HG03558 (cell line): ENCODE data around the gene CREB3.

Source experiments
- ATAC-seq: cut with Tn5 transposase; IDR thresholded peaks from one replicate; pipeline ENCODE4 v1.9.1; 2021; ENCODE audit warnings: moderate number of reproducible peaks; ENCODE audit not compliant: unreplicated experiment; ENCODE audit errors: extremely low read depth

The CREB3 gene

DNA sequence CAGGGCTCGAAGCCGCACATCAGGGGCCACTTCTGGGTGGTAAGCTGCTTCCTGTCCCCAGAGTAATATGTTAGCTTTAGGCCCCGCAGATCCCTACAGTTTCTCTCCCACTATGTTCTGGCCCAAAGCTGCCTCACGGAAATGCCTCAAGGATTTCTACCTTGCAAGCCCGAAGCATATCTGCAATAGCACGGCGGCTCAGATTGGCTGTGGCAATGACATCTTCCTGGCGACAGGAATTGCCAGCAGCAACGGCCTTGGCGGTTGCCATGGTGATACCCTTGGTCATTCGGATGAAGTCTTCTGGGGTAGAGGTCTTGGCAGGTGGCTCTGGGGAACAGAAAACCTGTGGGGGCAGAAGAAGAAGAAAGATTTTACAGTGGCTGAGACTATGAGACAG, 32.4 kb upstream of the CREB3 start:
- ATAC-seq, result no peak

DNA sequence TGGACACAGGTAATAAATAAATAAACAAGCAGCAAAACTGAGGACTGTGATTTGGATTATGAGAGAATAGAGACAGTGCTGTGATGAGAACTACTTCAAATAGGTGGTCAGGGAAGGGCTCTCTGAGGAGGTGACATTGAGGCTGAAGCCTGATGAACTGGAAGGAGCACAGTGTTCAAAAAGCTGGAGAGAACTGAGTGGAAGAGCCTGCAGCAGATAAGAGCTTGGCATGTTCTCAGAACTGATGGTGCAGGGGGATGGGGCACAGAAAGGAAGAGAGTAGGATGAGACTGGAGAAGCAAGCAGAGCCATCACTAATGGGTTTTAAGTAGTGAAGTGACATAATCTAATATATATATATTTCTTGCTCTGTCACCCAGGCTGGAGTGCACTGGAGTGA, 31.5 kb upstream of the CREB3 start:
- ATAC-seq, result no peak

DNA sequence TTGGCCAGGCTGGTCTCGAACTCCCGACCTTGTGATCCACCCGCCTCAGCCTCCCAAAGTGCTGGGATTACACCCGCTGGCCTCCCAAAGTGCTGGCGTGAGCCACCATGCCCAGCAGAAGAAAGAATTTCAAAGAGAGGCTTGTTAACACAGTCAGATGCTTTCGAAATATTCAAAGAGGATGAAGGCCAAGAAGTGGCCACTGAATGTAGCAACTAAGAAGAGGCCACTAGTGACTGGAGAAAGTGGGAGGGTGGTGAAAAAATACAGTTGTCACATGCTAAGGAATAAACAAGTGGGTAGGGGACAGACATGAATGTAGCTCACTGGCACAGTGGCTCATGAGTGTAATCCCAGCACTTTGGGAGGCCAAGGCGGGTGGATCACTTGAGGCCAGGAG, 29.8 kb upstream of the CREB3 start:
- ATAC-seq, result no peak

DNA sequence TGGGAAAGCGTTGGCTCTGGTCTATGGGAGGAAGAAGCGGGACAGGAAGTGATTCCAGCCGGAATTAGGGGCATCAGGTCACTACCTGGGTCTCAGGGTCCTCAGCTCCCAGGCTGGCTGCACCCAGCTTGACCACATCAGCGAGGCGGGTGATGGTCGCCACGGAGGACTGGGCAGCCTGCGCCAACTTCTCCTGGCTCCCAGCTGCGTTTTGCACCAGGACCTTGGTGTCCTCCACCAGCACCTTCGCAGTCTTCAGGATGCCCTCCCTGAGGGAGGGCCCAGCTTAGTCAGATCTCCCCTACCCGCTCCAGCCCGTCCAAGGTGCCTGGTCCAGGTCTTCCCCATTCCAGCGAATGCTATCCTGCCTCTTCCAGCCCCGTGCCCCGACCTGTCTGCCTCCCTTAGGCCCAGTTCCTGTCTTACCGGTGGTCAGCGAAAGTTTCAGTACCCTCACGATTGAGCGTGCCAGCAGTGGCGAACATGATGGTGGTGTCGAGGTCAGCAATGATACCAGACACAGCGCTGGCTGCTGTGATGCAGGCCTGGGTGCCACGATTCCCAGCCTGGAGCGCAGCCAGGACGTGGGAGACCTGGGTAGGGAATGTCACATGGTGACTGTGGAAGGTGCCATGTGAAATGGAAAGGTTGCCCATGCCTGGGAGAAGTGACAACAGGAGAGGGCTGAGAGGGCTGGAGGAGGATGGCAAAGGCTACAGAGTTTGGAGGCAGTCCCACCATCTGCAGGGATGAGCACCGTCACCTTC, 28.4 kb upstream of the CREB3 start:
- ATAC-seq, result no peak

DNA sequence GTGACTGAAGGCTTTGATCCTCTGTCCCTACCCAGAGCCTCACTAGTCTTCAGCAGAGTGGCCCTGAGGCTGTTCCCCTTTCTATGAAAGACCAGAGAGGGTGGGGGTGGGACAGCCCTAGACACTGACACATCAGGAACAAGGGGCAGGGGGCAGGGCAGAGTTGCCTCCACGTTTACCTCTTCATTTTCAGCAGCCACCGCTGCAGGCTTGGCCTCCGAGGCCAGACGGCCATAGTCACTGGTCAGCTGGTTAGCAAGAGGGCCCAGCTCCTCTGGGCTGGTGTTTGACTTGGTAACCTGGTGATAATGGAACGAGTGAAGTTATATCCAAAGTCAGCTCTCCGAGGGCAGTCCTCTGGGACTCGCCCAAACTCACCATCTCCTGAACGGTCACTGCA, 27.1 kb upstream of the CREB3 start:
- no peak for ATAC-seq

DNA sequence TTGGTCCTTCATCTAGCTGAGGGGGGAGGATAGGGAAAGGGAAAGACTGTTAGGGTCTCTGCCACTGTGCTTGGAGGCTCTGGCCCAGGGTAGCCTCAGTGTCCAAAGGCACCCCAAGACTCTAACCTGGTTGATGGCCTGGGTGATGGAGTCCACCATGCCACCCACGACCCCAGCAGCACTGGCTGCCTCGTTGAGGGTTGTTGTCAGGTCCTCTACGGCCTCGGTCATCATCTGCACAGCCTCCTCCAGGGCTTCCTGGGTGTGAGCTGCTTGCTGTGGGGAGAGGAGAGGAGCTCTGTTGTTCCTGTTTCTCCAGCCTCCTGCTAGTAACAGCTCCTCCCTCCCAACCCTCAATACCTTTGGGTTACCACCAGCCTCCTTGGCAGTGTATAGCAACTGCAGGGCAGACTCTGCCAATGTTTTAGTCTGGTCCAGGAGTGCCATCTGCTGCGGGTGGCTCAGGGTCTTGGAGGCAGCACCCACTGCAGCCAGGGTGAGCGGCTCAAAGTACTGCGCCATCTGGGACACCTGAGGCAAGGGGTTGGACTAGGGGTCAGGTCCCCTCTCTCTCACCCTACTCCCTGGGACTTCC, 26.5 kb upstream of the CREB3 start:
- no peak for ATAC-seq

DNA sequence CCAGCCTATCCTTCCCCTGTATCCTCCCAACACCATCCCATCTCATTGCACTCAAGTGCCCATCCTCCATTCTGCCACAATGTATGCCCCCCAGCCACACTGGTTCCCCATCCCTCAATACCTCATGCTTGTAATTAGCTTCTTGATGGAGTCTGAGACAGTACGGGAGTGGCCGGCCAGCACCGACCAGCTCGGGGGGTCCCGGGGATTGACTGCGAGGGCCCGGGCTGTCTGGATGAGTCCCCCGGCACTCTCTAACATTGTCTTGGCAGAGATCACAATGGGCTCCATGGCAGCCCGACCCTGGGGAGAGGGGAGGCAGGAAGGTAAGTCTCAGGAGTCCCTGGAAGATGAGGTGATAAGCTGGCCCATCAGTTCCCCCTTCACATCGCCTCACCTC, 25.5 kb upstream of the CREB3 start:
- no peak for ATAC-seq

DNA sequence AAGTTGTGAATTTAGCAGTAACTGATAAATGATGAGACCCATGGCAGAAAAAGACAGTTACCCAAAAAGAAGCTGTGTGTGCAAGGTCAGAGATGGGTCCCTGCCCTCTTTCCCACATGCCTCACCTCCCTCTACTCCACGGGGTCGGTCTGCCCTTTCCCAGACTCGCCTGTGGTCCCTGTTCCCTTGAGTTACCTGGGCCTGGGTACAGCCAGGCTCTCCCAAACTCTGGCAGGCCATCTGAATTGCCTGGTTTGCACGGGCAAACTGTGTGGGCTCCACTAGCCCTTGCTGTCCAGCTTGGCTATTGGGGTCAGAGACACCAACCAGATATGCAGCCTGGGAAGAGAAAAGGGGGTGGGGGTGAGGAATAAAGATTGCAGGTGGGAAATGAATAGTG, 24.3 kb upstream of the CREB3 start:
- no peak for ATAC-seq

DNA sequence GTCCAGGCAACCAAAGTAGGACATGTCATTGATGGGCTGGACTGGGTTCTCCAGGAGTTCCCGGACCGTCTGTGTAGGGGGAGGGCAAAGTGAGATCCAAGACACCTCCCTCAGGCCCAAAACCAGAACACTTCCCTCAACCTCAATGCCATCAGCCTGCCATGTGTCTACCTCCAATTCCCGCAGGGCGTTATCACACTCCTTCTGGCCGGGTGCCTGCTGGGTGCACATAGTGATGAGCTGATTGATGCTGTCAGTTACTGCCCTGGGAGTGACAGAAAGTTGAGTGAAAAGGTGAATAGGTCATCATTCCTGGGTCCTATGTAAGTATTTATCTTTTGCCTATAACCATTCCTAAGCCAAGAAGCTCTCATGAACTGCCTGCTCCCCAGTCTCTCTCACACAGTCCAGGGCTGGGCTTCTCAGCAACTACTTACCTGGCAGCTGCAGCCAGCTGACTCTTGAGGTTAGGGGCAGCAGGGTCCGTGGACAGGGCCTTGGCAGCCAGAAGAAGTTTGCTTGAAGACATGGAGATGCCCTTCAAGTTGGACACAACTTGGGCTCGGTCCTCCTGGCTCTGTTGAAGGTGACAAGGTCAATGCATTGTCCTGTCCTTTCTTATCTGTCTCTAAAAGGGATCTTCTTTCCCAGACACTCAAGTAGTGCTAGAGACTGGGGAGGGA, 21.5 kb upstream of the CREB3 start:
- ATAC-seq, result no peak

DNA sequence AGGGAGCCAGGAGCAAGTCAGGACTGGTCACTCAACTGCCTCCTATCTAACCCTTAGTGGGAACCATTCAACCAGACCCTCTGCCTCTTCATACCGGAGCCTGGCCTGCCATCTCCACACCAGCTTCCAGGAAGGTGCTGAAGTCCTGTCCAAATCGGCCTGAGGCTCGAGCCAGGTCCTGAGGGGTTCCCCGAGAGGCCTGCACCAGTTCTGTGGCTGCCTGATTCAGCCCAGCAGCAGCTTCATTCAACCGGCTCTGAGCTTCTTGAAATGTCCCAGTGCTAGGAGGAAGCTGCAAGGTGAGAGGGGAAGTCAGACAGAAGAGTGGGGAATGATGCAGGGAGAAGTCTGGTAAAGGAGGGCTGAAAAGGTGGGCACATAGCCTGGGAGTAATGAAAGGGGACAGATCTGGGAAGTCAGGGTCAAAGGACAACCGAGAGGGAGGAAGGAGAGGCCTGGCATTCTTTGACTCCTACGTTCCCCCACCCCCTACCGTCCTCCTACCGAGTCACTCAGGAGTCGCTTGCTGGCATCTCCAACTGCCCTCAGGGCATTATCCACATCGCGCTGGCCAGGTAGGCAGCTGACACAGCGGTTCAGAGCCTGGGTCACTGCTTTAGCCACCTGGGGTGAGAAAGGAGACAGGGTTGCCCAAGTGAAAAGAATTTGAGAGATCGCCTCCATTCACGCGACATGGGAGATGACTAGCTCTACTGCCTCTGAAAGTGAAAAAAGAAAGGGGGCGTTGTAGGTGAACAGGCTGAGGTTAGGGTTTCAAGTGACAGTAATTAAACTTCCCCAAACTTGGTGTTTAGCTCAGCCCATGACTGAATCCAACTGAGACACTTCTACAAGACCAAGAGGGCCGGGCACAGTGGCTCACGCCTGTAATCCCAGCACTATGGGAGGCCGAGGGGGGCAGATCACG, 20.7 kb upstream of the CREB3 start:
- no peak for ATAC-seq

DNA sequence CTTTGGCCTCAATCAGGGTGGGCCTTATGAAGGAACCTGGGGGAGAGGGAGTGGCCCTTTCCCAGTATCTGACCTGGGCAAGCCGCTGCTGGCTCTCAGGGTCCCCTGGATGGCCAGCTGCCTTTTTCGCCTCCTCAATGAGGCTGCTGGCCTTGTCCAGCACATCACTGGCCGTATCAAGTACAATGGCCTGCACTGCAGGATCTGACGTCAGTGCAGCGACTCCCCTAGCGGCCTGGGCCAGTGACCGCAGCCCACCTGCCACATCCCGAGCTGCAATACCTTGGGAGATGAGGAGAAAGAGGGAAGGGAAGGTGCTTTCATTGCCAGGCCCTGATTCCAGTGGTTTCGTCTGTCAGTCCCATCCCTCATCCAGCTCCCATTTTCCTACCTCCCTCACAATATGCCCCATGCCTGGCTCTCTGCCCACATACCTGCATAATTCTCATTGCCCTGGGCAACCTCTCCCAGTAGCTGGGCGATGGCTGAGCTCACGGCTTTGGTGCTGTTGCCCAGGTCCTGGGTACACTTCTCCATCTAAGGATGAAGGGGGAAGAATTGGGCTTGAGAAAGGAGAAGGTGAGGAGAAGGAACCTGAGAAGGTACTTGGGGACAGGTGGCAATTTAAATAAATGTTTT, 19.6 kb upstream of the CREB3 start:
- ATAC-seq, result no peak

DNA sequence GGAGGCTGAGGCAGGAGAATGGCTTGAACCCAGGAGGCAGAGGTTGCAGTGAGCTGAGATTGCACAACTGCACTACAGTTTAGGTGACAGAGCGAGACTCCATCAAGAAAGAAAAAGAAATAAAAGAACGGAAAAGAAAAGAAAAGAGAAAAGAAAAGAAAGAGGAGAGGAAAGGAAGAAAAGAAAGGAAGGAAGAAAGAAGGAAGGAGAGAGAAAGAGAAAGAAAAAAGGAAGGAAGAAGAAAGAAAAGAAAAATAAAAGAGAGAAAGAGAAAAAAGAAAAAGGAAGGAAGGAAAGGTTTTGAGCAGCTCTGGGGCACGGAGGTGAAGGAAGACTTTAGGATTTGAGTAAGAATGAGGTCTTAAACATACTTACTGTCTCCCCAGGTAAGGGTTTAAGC, 18.9 kb upstream of the CREB3 start:
- ATAC-seq, result no peak

DNA sequence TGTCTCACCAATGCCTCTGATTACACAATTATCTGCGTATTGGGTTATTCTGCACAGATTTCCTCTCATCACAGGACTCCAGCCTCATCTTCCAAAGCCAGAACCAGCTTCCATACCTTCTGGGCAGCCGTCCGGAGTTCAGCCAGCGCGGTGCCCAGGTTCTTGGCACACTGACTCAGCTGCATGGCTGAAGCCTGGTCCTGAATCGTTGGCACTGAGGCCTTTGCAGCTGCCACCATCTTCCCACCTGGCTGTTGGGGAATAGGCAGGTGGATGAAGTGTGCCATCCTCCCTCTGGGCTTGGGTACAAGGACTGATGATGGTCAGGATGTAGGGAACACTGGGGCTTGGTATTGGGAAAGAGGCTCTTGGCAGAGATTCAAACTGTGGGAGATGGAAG, 18.3 kb upstream of the CREB3 start:
- no peak for ATAC-seq

DNA sequence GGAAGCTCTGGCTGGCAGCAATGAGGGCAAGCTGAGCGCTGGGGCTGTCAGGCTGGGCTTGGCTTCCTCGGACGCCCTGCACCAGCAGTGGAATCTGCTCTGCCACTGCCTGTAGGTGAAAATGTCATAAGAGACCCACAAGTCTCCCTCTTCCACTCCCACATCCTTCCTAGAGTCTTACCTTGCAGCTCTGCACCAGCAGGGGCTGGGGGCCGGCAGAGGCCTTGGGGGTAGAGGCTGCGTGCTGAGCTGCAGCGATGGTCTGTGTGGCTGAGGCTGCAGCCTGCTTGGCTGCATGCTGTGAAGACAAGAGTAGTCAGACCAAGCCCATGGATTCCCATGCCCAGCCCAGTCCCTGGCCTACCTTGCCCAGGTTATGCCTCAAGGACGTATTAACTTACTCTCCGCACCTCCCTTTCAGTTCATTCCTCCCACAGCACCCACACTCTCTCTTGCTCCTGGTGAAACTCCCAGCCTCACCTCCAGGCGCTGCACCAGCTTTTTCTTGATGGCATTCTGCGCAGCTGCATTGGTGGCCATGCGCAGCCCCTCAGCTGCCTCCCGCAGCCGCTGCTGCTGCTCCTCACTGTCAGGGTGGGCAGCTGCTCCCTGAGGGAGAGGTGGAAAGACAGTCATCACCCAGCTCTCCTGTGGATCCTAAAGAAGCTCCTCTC, 17.8 kb upstream of the CREB3 start:
- ATAC-seq, result no peak

DNA sequence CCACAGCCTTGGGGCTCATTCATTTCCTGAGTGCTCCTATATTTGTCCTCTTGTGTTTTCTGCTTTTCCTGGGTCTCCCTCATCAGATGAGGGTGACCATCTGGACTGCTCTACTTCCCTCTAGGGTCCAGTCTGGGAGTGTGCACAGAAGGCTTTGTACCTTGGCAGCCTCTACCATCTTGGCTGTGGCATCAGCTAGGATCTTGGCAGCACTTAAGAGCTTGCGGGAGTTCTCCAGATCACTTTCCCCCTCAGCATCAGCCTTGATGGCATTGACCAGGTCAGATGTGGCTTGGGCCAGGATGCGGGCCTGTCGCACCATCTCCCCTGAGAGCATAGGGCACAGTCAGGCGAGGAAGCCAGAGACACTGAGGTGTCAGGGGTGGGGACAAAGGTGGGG, 16.2 kb upstream of the CREB3 start:
- no peak for ATAC-seq

DNA sequence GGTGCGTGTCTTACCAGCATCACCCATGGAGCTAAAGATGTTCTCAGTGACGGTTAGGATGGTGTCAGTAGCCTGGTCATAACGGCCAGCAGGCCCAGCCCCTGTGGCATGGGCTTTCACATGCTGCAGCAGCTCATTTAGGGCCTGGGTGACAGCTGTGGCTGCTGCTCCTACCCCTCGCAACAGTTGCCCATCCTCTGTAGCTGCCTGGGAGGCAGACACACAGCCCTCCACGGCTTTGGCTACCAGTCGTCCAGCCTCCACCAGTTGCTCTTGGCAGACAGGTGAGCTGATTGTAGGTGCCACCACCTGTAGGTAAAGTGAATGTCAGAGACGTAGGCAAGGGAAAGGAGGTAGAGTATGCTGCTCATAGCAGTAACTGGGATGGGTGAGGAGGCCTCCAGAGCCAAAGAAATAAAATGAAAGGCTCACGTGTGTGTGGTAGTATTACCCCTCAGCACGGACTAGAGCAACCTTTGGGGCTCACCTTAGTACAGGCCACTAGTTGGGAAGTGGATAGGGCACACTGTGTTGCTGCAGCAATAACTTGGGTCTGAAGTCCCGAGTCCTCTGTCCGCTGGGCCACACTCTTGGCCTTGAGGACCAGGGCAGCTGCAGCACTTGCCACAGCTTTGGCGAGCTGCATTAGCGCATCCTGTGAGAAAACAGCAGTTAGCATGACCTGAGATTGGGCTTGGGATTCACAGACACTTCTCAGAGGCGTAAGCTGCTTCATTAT, 15.2 kb upstream of the CREB3 start:
- no peak for ATAC-seq

DNA sequence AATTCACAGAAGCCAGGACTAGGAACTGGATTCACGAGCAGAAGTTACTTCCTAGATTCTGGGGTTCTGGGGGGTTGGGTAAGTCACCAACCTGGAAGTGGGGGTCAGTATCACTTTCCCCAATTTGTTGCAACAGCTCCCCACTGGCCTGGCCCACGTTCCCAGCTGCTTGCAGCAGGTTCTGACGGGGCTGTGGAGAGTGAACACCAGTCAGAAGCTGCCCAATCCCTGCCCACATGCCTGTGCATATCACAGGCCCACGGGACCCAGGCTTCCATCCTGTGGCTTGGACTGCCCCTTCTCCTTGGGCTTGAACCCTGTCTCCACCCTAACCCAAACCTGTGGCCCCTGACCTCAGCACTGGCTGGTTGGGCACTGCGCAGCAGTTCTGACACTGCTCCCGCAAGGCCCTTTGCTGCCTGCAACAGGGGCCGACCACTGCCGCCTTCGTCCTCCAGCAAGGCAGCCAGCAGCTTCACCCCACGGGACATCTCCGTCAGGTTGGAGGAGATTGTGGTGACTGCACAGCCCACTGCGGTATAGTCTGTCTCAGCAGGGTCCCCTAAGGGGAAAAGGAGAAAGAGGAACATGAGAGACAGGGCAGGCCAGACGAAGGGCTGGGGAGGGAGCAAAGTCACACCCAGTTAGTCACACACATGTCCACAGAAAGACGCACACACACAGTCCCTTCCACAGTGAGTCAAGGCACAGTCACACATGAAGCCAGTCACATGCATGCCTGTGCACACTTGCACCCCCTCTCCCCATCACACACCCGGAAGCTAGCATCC, 13.6 kb upstream of the CREB3 start:
- ATAC-seq, result no peak

DNA sequence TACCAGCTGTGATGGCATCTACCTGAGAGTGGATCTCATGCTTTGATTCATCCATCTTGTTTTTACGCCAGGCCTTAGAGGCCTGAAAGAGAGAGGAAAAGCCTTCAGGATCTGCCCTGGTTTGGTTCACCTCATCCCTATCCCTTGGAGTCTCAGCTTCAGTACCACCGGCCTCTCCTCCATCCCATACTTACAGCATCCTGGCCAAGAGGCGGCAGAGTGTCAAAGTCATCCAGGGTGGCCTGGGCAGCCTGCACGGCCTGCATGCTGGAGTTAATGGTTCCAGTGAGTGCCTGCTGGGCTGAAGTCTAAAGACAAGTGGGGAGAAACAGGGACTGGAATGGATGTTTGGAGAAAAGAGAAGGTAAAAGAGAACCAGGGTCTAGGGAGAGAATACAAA, 12.9 kb upstream of the CREB3 start:
- no peak for ATAC-seq
